Stimulated activated CD8-positive, alpha-beta memory T cell treated with anti-CD3 and anti-CD28 coated beads, Interleukin-2, amount 100 ng/mL, for 48 hours (primary cell): ENCODE measurements around the gene EPG5.

Source experiments
- DNase-seq, 2 donors: peaks; one replicate each; pipeline ENCODE4 v3.0.0-alpha.2; 2020; ENCODE audit warnings: low read depth in 2 of 2

The EPG5 gene

DNA sequence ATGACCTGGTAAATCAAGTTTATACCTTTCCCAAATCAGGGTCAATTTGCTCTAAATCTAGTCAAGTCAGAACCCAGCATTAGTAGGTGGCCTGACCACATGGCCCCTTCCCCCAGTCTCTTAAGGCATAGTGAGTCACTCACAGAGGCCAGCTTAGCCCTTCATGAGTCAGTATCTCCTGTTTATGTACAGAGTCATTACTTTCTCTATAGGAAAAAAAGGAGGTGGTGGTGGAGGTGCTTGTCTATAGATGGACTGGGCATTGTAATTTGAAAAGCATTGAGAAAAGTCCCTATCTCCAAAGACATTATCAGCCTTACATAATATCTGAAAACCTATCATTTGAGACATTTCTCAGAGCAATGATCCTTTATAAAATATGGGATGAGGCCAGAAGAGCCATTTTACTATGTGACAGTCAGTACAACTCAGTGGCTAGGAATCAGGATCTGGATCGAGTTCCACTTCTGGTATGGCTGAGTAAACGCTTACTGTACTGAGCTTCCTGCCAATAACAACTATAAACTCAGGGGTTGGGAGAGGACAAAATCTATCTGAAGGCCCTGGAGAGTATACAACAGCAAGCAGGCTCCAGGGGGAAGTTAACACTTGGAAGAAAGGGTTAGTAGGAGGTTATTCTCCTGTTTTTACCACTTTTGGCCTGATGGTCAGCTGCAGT is 164.2 kb downstream of the EPG5 start:
- DNase-seq = no peak

DNA sequence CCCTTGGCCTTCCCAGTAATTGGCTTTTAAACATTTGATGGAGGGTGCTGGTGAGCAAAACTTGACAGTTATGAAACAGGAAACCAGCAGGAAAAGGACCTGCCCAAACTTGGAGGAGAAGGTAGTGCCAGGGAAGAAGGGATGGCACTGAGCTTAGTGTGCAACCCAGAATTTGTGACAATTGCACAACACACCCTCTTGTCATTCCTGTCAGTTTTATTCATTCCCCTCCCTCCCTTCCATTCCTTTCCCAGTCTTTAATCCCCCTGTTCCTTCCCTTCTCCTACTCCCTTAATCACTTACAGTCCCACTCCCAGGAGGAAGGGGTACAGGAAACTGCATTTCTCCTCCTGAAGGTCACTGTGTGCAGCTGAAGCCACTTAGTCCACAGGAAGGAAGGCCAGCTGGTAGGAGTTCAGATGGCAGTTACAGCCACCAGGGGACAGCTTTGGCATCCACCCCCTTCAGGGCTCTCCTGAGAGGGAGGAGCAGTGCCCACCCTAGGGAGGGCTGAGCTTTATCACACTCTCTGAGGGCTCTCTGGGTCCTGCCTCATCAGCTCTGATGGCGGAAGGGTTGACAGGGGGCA is 165.6 kb downstream of the EPG5 start:
- DNase-seq = no peak
